Measurements from ENCODE around the gene MR1. TPM values are rescaled to one million over a fixed set of nuclear protein-coding genes. Genes with fewer than 3 reads are reported as not detected.

Gene MR1
- total RNA-seq, 2 donors from 2014 or later: 3.0 to 8.7 TPM

DNA sequence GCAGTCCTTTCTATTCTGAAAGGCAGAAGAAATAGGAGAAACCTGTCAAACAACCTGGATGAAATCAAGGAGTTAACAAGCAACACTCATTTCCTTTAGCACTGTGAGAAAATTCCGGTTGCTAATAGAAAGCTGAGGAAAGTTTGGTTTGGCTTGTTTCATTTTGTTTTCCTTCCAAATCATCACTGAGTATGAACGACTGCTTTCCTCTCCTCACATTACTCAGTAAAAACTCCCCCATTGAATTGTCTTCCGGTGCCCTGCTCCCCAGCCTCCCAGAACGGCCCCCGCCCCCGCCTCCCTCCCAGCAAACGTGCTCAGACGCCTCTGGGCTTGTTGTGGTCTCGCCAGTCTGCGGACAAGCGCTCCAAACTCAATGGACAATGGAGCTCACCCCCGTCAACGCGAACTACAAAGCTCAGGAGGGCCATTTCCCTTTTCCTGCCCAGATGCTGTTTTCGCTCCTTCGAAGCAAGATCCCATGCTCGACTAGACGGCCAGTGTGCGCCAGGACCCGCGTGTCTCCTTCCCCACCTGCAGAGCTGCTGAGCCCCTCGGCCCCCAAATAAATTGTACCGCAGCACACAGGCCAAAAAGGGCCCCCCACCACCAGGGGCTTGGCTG, 11.9 kb upstream of the MR1 start:
- H3K9ac ChIP-seq (ENCODE audit: low read depth in 2 of 2, low read length in 2 of 2): peak overlapping the region; percentile 92 to 95
- no peaks in the 10 kb centered on the region for H3K4me1 ChIP-seq
- no peaks in the 10 kb centered on the region for H3K9me3 ChIP-seq
- H3K4me3 ChIP-seq: peak overlapping the region; percentile 95
- peak overlapping the region; percentile 94 for H3K27ac ChIP-seq
- no peaks in the 10 kb centered on the region for H3K36me3 ChIP-seq
- H3K27me3 ChIP-seq: no peaks in the 10 kb centered on the region
- DNase-seq: peak; percentile 72
- TF ChIP-seq, protein P1, sequence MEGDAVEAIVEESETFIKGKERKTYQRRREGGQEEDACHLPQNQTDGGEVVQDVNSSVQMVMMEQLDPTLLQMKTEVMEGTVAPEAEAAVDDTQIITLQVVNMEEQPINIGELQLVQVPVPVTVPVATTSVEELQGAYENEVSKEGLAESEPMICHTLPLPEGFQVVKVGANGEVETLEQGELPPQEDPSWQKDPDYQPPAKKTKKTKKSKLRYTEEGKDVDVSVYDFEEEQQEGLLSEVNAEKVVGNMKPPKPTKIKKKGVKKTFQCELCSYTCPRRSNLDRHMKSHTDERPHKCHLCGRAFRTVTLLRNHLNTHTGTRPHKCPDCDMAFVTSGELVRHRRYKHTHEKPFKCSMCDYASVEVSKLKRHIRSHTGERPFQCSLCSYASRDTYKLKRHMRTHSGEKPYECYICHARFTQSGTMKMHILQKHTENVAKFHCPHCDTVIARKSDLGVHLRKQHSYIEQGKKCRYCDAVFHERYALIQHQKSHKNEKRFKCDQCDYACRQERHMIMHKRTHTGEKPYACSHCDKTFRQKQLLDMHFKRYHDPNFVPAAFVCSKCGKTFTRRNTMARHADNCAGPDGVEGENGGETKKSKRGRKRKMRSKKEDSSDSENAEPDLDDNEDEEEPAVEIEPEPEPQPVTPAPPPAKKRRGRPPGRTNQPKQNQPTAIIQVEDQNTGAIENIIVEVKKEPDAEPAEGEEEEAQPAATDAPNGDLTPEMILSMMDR (IDR thresholded peaks at IDR 0.05): no peak
- intact Hi-C loops (cut with DNase I): no loop called here

DNA sequence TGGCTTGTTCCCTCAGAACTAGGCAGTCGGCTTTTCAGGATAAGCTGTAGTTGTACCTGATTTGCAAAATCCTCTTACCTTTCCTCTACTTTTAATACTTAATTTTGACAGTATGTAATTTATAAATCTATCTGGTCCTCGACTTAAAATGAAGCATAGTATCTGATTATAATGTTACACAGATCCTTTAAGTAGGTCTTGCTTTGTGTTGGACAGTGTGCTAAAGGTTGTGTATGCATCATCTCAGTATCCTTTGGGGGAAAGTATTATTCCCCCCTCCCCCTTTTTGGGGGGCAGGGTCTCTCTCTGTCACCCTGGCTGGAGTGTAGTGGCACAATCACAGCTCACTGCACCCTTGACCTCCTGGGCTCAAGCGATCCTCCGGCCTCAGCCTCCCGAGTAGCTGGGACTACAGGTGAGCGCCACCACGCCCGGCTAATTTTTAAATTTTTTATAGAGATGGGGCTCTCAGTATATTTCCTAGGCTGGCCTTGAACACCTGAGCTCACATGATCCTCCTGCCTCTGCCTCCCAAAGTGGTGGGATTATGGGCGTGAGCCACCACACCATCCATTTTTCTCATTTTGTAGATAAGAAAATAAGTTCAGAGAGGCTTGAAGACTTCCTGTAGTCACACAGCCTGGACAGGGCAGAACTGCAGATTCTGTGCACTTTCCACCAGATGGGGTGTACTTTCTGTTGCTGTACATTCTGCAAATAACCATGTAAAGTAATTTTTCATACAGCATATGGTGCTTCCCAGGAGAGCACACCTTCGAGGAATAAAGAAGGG, 10.3 kb upstream of the MR1 start:
- Histone ChIP-seq H3K9me3 (no peaks in the 10 kb centered on the region), H3K27me3 (no peaks in the 10 kb centered on the region), H3K4me3 (peak overlapping the region; percentile 21), H3K27ac (peak overlapping the region; percentile 52), H3K36me3 (no peaks in the 10 kb centered on the region), H3K4me1 (no peaks in the 10 kb centered on the region), H3K9ac (ENCODE audit: low read depth in 2 of 2, low read length in 2 of 2) (peak overlapping the region in 1 of 2 donors; percentile 41)
- TF ChIP-seq, protein P1 (IDR thresholded peaks at IDR 0.05): no peak
- intact Hi-C loops (cut with DNase I): no loop called here
- no peak for DNase-seq

DNA sequence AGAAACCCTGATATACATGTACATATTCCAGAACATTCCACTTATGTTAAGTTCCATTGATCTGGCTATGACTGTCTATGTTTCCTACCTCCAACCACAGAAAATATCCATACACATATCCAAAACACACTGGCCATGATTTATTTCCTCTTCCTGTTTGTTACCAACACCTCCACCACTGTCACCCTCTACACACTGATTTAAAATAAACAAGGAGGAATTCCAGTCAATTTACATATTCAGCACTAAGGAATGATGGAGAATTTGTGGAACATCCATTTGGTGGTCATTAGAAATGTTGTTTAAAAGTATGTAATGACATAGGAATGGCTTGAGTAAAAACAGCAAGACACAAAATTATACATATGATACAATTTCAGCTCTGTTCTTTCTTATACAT, 5.6 kb upstream of the MR1 start:
- TF ChIP-seq, protein P1 (IDR thresholded peaks at IDR 0.05): no peak
- no peak for DNase-seq
- H3K27ac ChIP-seq: no peak overlapping the region
- H3K4me1 ChIP-seq: peaks cover 3% of the 10 kb centered on the region
- no peak overlapping the region for H3K9ac ChIP-seq (ENCODE audit: low read depth in 2 of 2, low read length in 2 of 2)
- intact Hi-C loops (cut with DNase I): no loop called here
- H3K36me3 ChIP-seq: no peaks in the 10 kb centered on the region
- no peaks in the 10 kb centered on the region for H3K27me3 ChIP-seq
- H3K4me3 ChIP-seq: no peak overlapping the region
- no peaks in the 10 kb centered on the region for H3K9me3 ChIP-seq

DNA sequence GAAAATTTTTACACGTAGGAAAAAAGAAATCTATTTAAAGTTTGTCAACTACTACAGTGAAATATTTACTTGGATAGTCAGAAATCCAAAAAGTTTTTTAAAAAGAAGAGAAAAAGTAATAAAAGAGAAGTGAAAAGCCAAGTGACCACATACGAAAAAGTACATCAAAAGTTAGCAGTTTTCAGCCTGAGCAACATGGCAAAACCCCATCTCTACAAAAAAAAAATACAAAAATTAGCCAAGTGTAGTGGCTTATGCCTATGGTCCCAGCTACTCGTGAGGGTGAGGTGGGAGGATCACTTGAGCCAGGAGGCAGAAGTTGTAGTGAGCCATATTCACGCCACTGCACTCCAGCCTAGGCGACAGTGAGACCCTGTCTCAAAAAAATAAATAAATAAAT, 5.2 kb upstream of the MR1 start:
- TF ChIP-seq, protein P1 (IDR thresholded peaks at IDR 0.05): no peak
- Histone ChIP-seq H3K27me3 (no peaks in the 10 kb centered on the region), H3K9me3 (no peaks in the 10 kb centered on the region), H3K36me3 (no peaks in the 10 kb centered on the region), H3K4me1 (peaks cover 3% of the 10 kb centered on the region), H3K4me3 (no peak overlapping the region), H3K27ac (no peak overlapping the region), H3K9ac (ENCODE audit: low read depth in 2 of 2, low read length in 2 of 2) (no peak overlapping the region)
- intact Hi-C loops (cut with DNase I): no loop called here
- DNase-seq: no peak

DNA sequence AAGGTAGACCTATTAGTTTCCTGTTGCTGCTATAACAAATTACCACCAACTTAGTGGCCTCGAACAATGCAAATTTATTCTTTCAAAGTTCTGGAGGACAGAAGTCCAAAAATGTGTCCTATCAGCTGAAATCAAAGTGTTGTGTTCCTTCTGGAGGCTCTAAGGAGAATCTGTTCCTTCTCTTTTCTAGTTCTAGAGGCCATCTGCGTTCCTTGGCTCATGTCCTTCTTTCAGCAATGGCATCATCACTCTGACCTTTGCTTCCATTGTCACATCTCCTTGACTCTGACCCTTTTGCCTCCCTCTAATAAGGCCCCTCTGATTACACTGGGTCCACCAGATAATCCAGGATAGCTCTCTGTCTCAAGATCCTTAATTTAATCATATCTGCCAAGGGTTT, 1.2 kb upstream of the MR1 start:
- Histone ChIP-seq H3K27ac (peak overlapping the region; percentile 92), H3K27me3 (no peaks in the 10 kb centered on the region), H3K4me1 (peaks cover 3% of the 10 kb centered on the region), H3K9me3 (no peaks in the 10 kb centered on the region), H3K9ac (ENCODE audit: low read depth in 2 of 2, low read length in 2 of 2) (no peak overlapping the region), H3K4me3 (no peak overlapping the region), H3K36me3 (no peaks in the 10 kb centered on the region)
- TF ChIP-seq, protein P1 (IDR thresholded peaks at IDR 0.05): no peak
- DNase-seq: no peak
- intact Hi-C loops (cut with DNase I): no loop called here

Data from colonic mucosa (tissue), 4 donors.